A549 (cell line): ENCODE measurements around the gene INPP4B. TPM values are rescaled to one million over a fixed set of nuclear protein-coding genes. Genes with fewer than 3 reads are reported as not detected.

Experiments used
- ATAC-seq, 2 experiments: fragments of 200-7000 bp in 1 of 2; fragments of >200 bp in 1 of 2; cut with Nextera tagmentation in 1 of 2; cut with Tn5 transposase in 1 of 2; 3 replicates each; pipeline versions ENCODE4 v1.8.0 to v1.9.1; 2018 to 2020; ENCODE audit warnings: mild to moderate bottlenecking in 1 of 2, moderate library complexity in 1 of 2
- CTCF ChIA-PET: fragments of 300-600 bp; sonication (Branson Sonifier 250); formaldehyde crosslinking; extraction: SDS; loops from one replicate; lab custom pipeline; 2021; ENCODE audit warnings: antibody characterized with exemption, inconsistent platforms; lab: Yijun Ruan, JAX
- POLR2A ChIA-PET: fragments of 350-600 bp; formaldehyde crosslinking; extraction: SDS; loops from one replicate; lab custom pipeline; 2021; ENCODE audit warnings: antibody characterized with exemption, inconsistent platforms; lab: Yijun Ruan, JAX
- DNase-seq, 2 experiments: peaks; one replicate each; pipeline versions ENCODE4 v3.0.0 to v3.0.0-alpha.2; 2011 to 2016; ENCODE audit warnings: low read depth in 1 of 2, low spot score in 1 of 2
- FAIRE-seq: peaks from 2 replicates; lab custom pipeline; 2011; peaks lifted over from hg19 to GRCh38; lab: Jason Lieb, UNC
- H3K27ac ChIP-seq, 2 experiments: fragments of >200 bp; sonication (Bioruptor Twin); formaldehyde crosslinking; 3 replicates each; pipeline ENCODE4 v1.5.1; 2016 to 2017
- H3K4me1 ChIP-seq: fragments of >200 bp; sonication (Bioruptor Twin); formaldehyde crosslinking; 3 replicates; pipeline ENCODE4 v1.6.1; 2016
- H3K4me2 ChIP-seq: fragments of >200 bp; sonication (Bioruptor Twin); formaldehyde crosslinking; 3 replicates; pipeline ENCODE4 v1.6.1; 2016
- H3K4me3 ChIP-seq: fragments of >200 bp; sonication (Bioruptor Twin); formaldehyde crosslinking; 3 replicates; pipeline ENCODE4 v1.5.1; 2016
- H3K9me3 ChIP-seq: fragments of >200 bp; sonication (Bioruptor Twin); formaldehyde crosslinking; 3 replicates; pipeline ENCODE4 v1.6.1; 2016
- CEBPB ChIP-seq, 2 experiments: fragments of >200 bp in 1 of 2; sonication (Bioruptor Twin) in 1 of 2; formaldehyde crosslinking in 1 of 2; IDR thresholded peaks; 2 replicates each; pipeline ENCODE4 v1.6.1; 2012 to 2016
- CHD2 ChIP-seq: fragments of 150-350 bp; IDR thresholded peaks from 2 replicates; pipeline ENCODE4 v1.6.1; 2014; ENCODE audit warnings: low read length; ENCODE audit not compliant: partially characterized antibody
- CHD4 ChIP-seq: fragments of 200-600 bp; sonication (generic); IDR thresholded peaks from 2 replicates; pipeline ENCODE4 v1.6.1; 2016; ENCODE audit warnings: antibody characterized with exemption, mild to moderate bottlenecking, borderline replicate concordance
- EHF ChIP-seq: fragments of 250-450 bp; sonication (Bioruptor Pico); IDR thresholded peaks from 2 replicates; pipeline ENCODE4 v1.5.0; 2020; ENCODE audit warnings: mild to moderate bottlenecking
- EP300 ChIP-seq, 2 experiments: fragments of >200 bp; sonication (Bioruptor Twin); formaldehyde crosslinking; IDR thresholded peaks; 2 replicates in 1 of 2; 3 replicates in 1 of 2; pipeline ENCODE4 v1.6.1; 2016 to 2017
- FOSL2 ChIP-seq, 2 experiments: fragments of 450-650 bp in 1 of 2; fragments of >200 bp in 1 of 2; sonication (Bioruptor Twin) in 1 of 2; formaldehyde crosslinking; IDR thresholded peaks; 2 replicates each; pipeline versions ENCODE4 v1.5.0 to v1.6.1; 2016 to 2020; ENCODE audit warnings: mild to moderate bottlenecking in 1 of 2, moderate library complexity in 1 of 2
- GATA3 ChIP-seq: IDR thresholded peaks from 2 replicates; pipeline ENCODE4 v1.6.1; 2012; ENCODE audit warnings: borderline replicate concordance
- HDAC2 ChIP-seq: fragments of 200-600 bp; sonication (generic); IDR thresholded peaks from 2 replicates; pipeline ENCODE4 v1.6.1; 2016
- HEYL ChIP-seq: fragments of 250-450 bp; sonication (Bioruptor Pico); IDR thresholded peaks from 2 replicates; pipeline ENCODE4 v1.8.0; 2021; ENCODE audit warnings: mild to moderate bottlenecking, moderate library complexity
- JUN ChIP-seq, 2 experiments: fragments of >200 bp; sonication (Bioruptor Twin); formaldehyde crosslinking; IDR thresholded peaks; 2 replicates in 1 of 2; 3 replicates in 1 of 2; pipeline ENCODE4 v1.6.1; 2016 to 2017
- JUNB ChIP-seq: fragments of >200 bp; sonication (Bioruptor Twin); formaldehyde crosslinking; IDR thresholded peaks from 2 replicates; pipeline ENCODE4 v1.6.1; 2016
- KDM5A ChIP-seq: fragments of 200-600 bp; sonication (generic); IDR thresholded peaks from 2 replicates; pipeline ENCODE4 v1.6.1; 2016; ENCODE audit warnings: antibody characterized with exemption, mild to moderate bottlenecking
- MAFK ChIP-seq: fragments of 450-650 bp; IDR thresholded peaks from 2 replicates; pipeline ENCODE4 v1.6.1; 2014; ENCODE audit not compliant: partially characterized antibody
- MYC ChIP-seq: IDR thresholded peaks from 2 replicates; pipeline ENCODE4 v1.6.1; 2012; ENCODE audit warnings: mild to moderate bottlenecking, inconsistent platforms, low read length, improper control_type of control experiment, borderline replicate concordance
- NPAS2 ChIP-seq: fragments of 250-450 bp; sonication (Bioruptor Pico); IDR thresholded peaks from 2 replicates; pipeline ENCODE4 v1.8.0; 2022; ENCODE audit warnings: mild to moderate bottlenecking, moderate library complexity, borderline replicate concordance
- PHF8 ChIP-seq: fragments of 200-600 bp; sonication (generic); IDR thresholded peaks from 2 replicates; pipeline ENCODE4 v1.6.1; 2016; ENCODE audit warnings: low read depth, mild to moderate bottlenecking, antibody characterized with exemption, moderate library complexity, borderline replicate concordance
- POLR2A ChIP-seq: IDR thresholded peaks from 2 replicates; pipeline ENCODE4 v1.6.1; 2012; ENCODE audit warnings: mild to moderate bottlenecking, low read length
- POLR2AphosphoS2 ChIP-seq: conservative IDR thresholded peaks from 2 replicates; pipeline ENCODE4 v1.6.1; 2012; ENCODE audit warnings: low read length, improper control_type of control experiment, inconsistent platforms
- RARB ChIP-seq: fragments of 250-450 bp; sonication (Bioruptor Pico); IDR thresholded peaks from 2 replicates; pipeline ENCODE4 v1.8.0; 2021; ENCODE audit warnings: mild to moderate bottlenecking, moderate library complexity
- RCOR1 ChIP-seq: fragments of 150-350 bp; IDR thresholded peaks from 2 replicates; pipeline ENCODE4 v1.6.1; 2014; ENCODE audit warnings: antibody characterized with exemption, low read length, low read depth
- RFX5 ChIP-seq: fragments of 450-650 bp; IDR thresholded peaks from 2 replicates; pipeline ENCODE4 v1.7.1; 2014; ENCODE audit warnings: antibody characterized with exemption, mild to moderate bottlenecking, moderate library complexity
- RNF2 ChIP-seq: fragments of 200-600 bp; sonication (generic); IDR thresholded peaks from 2 replicates; pipeline ENCODE4 v1.6.1; 2016; ENCODE audit warnings: low read depth, mild to moderate bottlenecking, antibody characterized with exemption, moderate library complexity, borderline replicate concordance
- SREBF2 ChIP-seq: fragments of 450-650 bp; IDR thresholded peaks from 2 replicates; pipeline ENCODE4 v1.6.1; 2014; ENCODE audit warnings: mild to moderate bottlenecking, moderate library complexity
- TFCP2L1 ChIP-seq: fragments of 250-450 bp; sonication (Bioruptor Pico); IDR thresholded peaks from 2 replicates; pipeline ENCODE4 v1.5.0; 2021; ENCODE audit warnings: mild to moderate bottlenecking
- TP53 ChIP-seq: fragments of 250-450 bp; sonication (Bioruptor Pico); IDR thresholded peaks from 2 replicates; pipeline ENCODE4 v1.5.0; 2021; ENCODE audit warnings: mild to moderate bottlenecking, moderate library complexity
- ZSCAN20 ChIP-seq: fragments of 250-450 bp; sonication (Bioruptor Pico); IDR thresholded peaks from 2 replicates; pipeline ENCODE4 v1.8.0; 2022; ENCODE audit warnings: mild to moderate bottlenecking, moderate library complexity
- WGBS: methylation state at CpG from one replicate; pipeline ENCODE4 v1.1.6; 2017; ENCODE audit errors: missing lambda C conversion rate; 5-methylcytosine and 5-hydroxymethylcytosine counted together
- polyA plus RNA-seq, 4 experiments: library from polyadenylated mRNA; depleted of rRNA in 3 of 4; stranded (reverse); fragments of >200 nt; fragmentation: RNase III in 1 of 4; extraction: RNeasy Plus Mini Kit Qiagen cat#74134 plus additional on column Dnase treatment in 1 of 4; gene quantifications; 2 replicates in 3 of 4; 3 replicates in 1 of 4; pipeline ENCODE4 v1.2.3, GENCODE V29; 2011 to 2017
- TF ChIP-seq, protein P1 (sequence below): fragments of 450-650 bp; IDR thresholded peaks from 2 replicates; pipeline ENCODE4 v1.6.1; 2014; ENCODE audit warnings: antibody characterized with exemption
- TF ChIP-seq, protein P2 (sequence below): fragments of 250-450 bp; sonication (Bioruptor Pico); IDR thresholded peaks from 2 replicates; pipeline ENCODE4 v1.5.0; 2020; ENCODE audit warnings: low read depth, mild to moderate bottlenecking, moderate library complexity

The INPP4B gene
- polyA plus RNA-seq, 2 of the 4 experiments (the other 2 are of a cell fraction) = 7.2 to 14.9 TPM

DNA sequence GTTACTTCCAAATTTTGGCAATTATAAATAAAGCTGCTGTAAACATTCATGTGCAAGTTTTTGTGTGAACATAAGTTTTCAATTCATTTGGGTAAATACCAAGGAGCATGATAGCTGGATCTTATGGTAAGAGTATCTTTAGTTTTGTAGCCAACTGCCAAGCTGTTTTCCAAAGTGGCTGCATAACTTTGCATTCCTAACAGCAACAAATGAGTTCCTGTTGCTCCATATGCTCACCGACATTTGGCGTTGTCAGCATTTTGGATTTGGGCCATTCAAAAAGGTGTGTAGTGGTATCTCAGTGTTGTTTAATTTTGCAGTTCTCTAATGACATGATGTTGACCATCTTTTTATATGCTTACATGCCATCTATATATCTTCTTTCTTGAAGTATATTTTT lies 208.5 kb downstream of the INPP4B start:
- 90% methylated on average over 2 of the region's 2 CpGs for WGBS

DNA sequence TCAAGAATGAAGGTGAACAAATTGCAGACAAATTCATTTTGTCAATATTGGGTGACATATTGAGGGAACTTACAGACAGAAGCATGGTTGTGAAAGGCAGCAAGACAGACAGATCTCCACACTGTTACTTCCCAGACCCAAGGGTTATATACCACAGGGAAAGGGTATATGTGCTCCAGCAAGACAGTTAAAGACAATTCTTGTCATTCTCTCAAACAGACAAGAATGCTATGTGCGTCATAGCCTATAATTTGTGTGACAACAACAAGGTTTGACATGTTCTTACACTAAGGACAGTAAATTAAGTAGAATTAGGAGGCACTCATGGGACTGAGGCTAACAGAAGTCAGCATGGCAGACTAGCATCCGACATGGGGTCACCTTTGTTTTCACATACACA lies 214.3 kb downstream of the INPP4B start:
- no peak overlapping the region for H3K27ac ChIP-seq
- no peak overlapping the region for H3K4me2 ChIP-seq
- DNase-seq (no peak), FAIRE-seq (no peak), ATAC-seq (no peak)
- H3K4me3 ChIP-seq = no peak overlapping the region
- no peaks in the 10 kb centered on the region for H3K4me1 ChIP-seq
- CTCF ChIA-PET = no interaction called here
- peaks cover 5% of the 10 kb centered on the region; the same call in 2 of the 3 replicates for H3K9me3 ChIP-seq
- POLR2A ChIA-PET = no interaction called here
- 69% methylated on average over 2 of the region's 2 CpGs for WGBS
- TF ChIP-seq RFX5 = no peak
- no peak for TF ChIP-seq CEBPB (IDR thresholded peaks at IDR 0.05)
- no peak for TF ChIP-seq POLR2A

More for the DNA sequence above, 208.5 kb downstream of the INPP4B start:
- no peak for DNase-seq
- no peak for ATAC-seq
- H3K4me1 ChIP-seq = no peaks in the 10 kb centered on the region
- H3K27ac ChIP-seq = no peak overlapping the region
- ChIA-PET CTCF (interaction anchor here (1.5 kb wide), 1 partner anchor 10 kb away, joined by 3 read pairs; no protein-coding TSS in a partner anchor), POLR2A (no interaction called here)
- no peaks in the 10 kb centered on the region for H3K9me3 ChIP-seq
- H3K4me2 ChIP-seq = no peak overlapping the region
- H3K4me3 ChIP-seq = no peak overlapping the region
- TF ChIP-seq RNF2 (no peak), MAFK (peak; percentile 10)
- no peak for FAIRE-seq

DNA sequence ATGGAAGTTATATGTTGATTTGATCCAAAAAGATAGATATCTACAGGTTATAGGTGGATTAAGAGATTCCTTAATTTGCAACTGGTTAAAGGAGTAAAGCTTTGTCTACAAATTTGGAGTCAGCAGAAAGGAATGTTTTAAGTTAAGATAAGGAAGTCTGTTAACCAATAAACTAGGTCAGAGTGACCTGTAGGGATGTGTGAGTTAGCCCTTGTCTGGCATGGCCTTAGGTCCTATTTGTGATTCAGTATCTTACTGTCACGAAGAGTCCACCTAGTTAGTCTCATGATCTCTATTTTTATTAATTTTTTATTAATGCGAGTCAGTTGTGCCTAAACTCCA lies 230.8 kb downstream of the INPP4B start:
- Histone ChIP-seq H3K4me2 (peak overlapping the region; percentile 65), H3K9me3 (peaks cover 5% of the 10 kb centered on the region; the same call in 1 of the 3 replicates), H3K27ac (peak overlapping the region; percentile 73 to 81), H3K4me1 (peaks cover 22% of the 10 kb centered on the region), H3K4me3 (no peak overlapping the region)
- DNase-seq = peak in 1 of 2 experiments; percentile 61
- ChIA-PET CTCF (no interaction called here), POLR2A (interaction anchor here (0.6 kb wide), 1 partner anchor 211 kb away, joined by 3 read pairs; no protein-coding TSS in a partner anchor)
- no peak for FAIRE-seq
- 2% methylated on average over 2 of the region's 2 CpGs for WGBS
- TF ChIP-seq RCOR1 = no peak
- TF ChIP-seq ZSCAN20 (CRISPR knock-in tag) = no peak
- peak; percentile 48; the same call in 1 of the 2 replicates for TF ChIP-seq GATA3
- TF ChIP-seq SREBF2 = no peak
- TF ChIP-seq, protein P1, sequence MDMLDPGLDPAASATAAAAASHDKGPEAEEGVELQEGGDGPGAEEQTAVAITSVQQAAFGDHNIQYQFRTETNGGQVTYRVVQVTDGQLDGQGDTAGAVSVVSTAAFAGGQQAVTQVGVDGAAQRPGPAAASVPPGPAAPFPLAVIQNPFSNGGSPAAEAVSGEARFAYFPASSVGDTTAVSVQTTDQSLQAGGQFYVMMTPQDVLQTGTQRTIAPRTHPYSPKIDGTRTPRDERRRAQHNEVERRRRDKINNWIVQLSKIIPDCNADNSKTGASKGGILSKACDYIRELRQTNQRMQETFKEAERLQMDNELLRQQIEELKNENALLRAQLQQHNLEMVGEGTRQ = no peak
- TF ChIP-seq JUN (IDR thresholded peaks at IDR 0.05) = no peak
- TF ChIP-seq, protein P2, sequence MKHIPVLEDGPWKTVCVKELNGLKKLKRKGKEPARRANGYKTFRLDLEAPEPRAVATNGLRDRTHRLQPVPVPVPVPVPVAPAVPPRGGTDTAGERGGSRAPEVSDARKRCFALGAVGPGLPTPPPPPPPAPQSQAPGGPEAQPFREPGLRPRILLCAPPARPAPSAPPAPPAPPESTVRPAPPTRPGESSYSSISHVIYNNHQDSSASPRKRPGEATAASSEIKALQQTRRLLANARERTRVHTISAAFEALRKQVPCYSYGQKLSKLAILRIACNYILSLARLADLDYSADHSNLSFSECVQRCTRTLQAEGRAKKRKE = no peak
- peak in 1 of 2 experiments; percentile 32; a peak in 1 of 5 replicates for TF ChIP-seq EP300 (IDR thresholded peaks at IDR 0.05)
- peak; percentile 31; the same call in 1 of the 2 replicates for TF ChIP-seq FOSL2 (IDR thresholded peaks at IDR 0.05)
- no peak; the same call in 1 of the 2 replicates for TF ChIP-seq FOSL2 (CRISPR knock-in tag; IDR thresholded peaks at IDR 0.05)
- TF ChIP-seq JUNB = peak; percentile 42; the same call in 1 of the 2 replicates
- peak; percentile 78 to 87; a peak in 5 of 6 replicates for ATAC-seq

DNA sequence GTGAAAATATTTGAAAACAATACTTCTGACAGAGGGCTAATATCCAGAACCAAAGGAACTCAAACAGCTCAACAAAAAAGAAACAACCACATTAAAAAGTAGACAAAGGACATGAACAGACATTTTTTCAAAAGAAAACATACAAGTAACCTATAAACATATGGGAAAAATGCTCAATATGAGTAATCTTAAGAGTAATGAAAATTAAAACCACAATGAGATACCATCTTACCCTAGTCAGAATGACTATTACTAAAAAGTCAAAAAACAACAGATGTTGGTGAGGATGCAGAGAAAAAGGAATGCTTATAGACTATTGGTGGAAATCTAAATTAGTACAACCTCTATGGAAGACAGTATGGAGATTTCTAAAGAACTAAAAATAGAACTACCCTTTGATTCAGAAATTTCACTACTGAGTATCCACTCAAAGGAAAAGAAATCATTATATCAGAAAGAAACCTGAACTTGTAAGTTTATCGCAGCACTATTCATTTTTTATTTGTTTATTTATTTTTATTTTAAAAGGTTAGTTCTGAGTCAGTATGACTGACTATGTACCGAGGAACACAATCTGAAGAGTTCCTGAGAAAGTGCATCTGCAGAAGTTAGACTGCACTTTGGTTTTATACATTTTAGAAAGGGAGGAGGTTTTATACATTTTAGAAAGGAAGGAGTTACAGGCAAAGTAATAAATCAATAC lies 231.3 kb downstream of the INPP4B start:
- Histone ChIP-seq H3K4me3 (no peak overlapping the region), H3K4me2 (peak overlapping the region; percentile 65)
- TF ChIP-seq CHD2 (no peak), NPAS2 (CRISPR knock-in tag) (no peak), HDAC2 (no peak), TP53 (CRISPR knock-in tag) (no peak), POLR2AphosphoS2 (no peak), EHF (CRISPR knock-in tag) (no peak), TFCP2L1 (CRISPR knock-in tag) (no peak), KDM5A (no peak), EP300 (IDR thresholded peaks at IDR 0.05) (no peak), RARB (no peak), CEBPB (IDR thresholded peaks at IDR 0.05) (no peak), RFX5 (no peak), CHD4 (no peak), PHF8 (no peak), FOSL2 (IDR thresholded peaks at IDR 0.05) (no peak), FOSL2 (CRISPR knock-in tag; IDR thresholded peaks at IDR 0.05) (no peak), HEYL (no peak), MYC (no peak)
- TF ChIP-seq, protein P1 = no peak

More for the DNA sequence above, 231.3 kb downstream of the INPP4B start:
- DNase-seq = peak in 1 of 2 experiments; percentile 4
- no peak for FAIRE-seq
- Histone ChIP-seq H3K9me3 (peaks cover 5% of the 10 kb centered on the region; the same call in 1 of the 3 replicates), H3K4me1 (peaks cover 22% of the 10 kb centered on the region), H3K27ac (peak overlapping the region; percentile 73 to 81)
- ChIA-PET POLR2A (interaction anchor here (0.6 kb wide), 1 partner anchor 210 kb away, joined by 3 read pairs; no protein-coding TSS in a partner anchor), CTCF (no interaction called here)
- WGBS = 6% methylated on average over 2 of the region's 2 CpGs
- ATAC-seq = peak; percentile 50 to 55; a peak in 5 of 6 replicates
